CD4-positive, alpha-beta T cell (primary cell): ENCODE results near the gene LPP. TPM values are rescaled to one million over a fixed set of nuclear protein-coding genes. Genes with fewer than 3 reads are reported as not detected.

Experiments used
- ATAC-seq: fragments of 200-7000 bp; cut with Tn5 transposase; one replicate; pipeline ENCODE4 v1.10.0; 2022; ENCODE audit warnings: mild to moderate bottlenecking; ENCODE audit not compliant: poor library complexity
- CTCF ChIA-PET: fragments of 350-600 bp; sonication (Branson Sonifier 250); formaldehyde crosslinking; loops from one replicate; lab custom pipeline; 2021; ENCODE audit warnings: antibody characterized with exemption, inconsistent platforms; lab: Charles Lee
- POLR2A ChIA-PET: fragments of 350-600 bp; sonication (Branson Sonifier 250); formaldehyde crosslinking; loops from one replicate; lab custom pipeline; 2021; ENCODE audit warnings: antibody characterized with exemption, inconsistent platforms; lab: Charles Lee
- DNase-seq, 14 experiments: peaks; one replicate each; pipeline ENCODE4 v3.0.0-alpha.2; 2013 to 2020; ENCODE audit warnings: mixed read lengths in 2 of 14
- H3K27ac ChIP-seq, 2 donors: one replicate each; pipeline versions ENCODE4 v1.5.1 to v1.7.0; 2013; ENCODE audit warnings: low read length in 2 of 2, low read depth in 1 of 2, mild to moderate bottlenecking in 1 of 2
- H3K27me3 ChIP-seq, 2 experiments: 1 replicate in 1 of 2; 2 replicates in 1 of 2; pipeline versions ENCODE4 v1.6.1 to v1.7.0; 2013; ENCODE audit warnings: low read length in 2 of 2, control low read depth in 1 of 2, mild to moderate bottlenecking in 1 of 2, moderate library complexity in 1 of 2; ENCODE audit not compliant: insufficient read depth in 2 of 2, control insufficient read depth in 1 of 2
- H3K36me3 ChIP-seq: one replicate; pipeline ENCODE4 v1.6.1; 2013; ENCODE audit warnings: low read length, control low read depth; ENCODE audit not compliant: insufficient read depth
- H3K4me1 ChIP-seq: one replicate; pipeline ENCODE4 v1.6.1; 2013; ENCODE audit warnings: low read length, control low read depth; ENCODE audit not compliant: insufficient read depth
- H3K4me3 ChIP-seq: one replicate; pipeline ENCODE4 v1.5.1; 2013; ENCODE audit warnings: mild to moderate bottlenecking, low read length, moderate library complexity
- H3K9me3 ChIP-seq, 2 experiments: 1 replicate in 1 of 2; 2 replicates in 1 of 2; pipeline versions ENCODE4 v1.6.1 to v1.7.0; 2013; ENCODE audit warnings: low read length in 2 of 2, mild to moderate bottlenecking in 2 of 2, control low read depth in 1 of 2, moderate library complexity in 1 of 2; ENCODE audit not compliant: control insufficient read depth in 1 of 2, insufficient read depth in 1 of 2
- H3K27ac Mint-ChIP-seq: one replicate; pipeline ENCODE4 v1.8.0; 2020; ENCODE audit warnings: mixed read lengths
- H3K27me3 Mint-ChIP-seq: one replicate; pipeline ENCODE4 v1.8.0; 2021; ENCODE audit warnings: mixed read lengths
- H3K36me3 Mint-ChIP-seq: one replicate; pipeline ENCODE4 v1.8.0; 2021; ENCODE audit warnings: low read depth, mixed read lengths
- H3K4me1 Mint-ChIP-seq: one replicate; pipeline ENCODE4 v1.8.0; 2021; ENCODE audit warnings: low read depth, mixed read lengths
- H3K4me3 Mint-ChIP-seq: one replicate; pipeline ENCODE4 v1.8.0; 2020; ENCODE audit warnings: mild to moderate bottlenecking, mixed read lengths
- H3K9me3 Mint-ChIP-seq: one replicate; pipeline ENCODE4 v1.8.0; 2020; ENCODE audit warnings: mixed read lengths
- intact Hi-C, 2 experiments: fragments of 100-400 bp; cut with DNase I in 1 of 2; cut with micrococcal nuclease in 1 of 2; formaldehyde crosslinking; loops; one replicate each; pipeline versions ENCODE4 v1.15.1 to v1.9.0; 2023 to 2025; cut with DNase I, micrococcal nuclease
- total RNA-seq, 174 experiments: library from RNA in 2 of 174; stranded (reverse) in 2 of 174; gene quantifications; one replicate each; pipeline ENCODE4 v1.2.3 and lab custom pipeline; 2021 to 2026
- TF ChIP-seq, protein P1 (sequence below): fragments of 200-600 bp; IDR thresholded peaks from one replicate; pipeline ENCODE4 v1.8.0; 2022; ENCODE audit warnings: antibody characterized with exemption, mild to moderate bottlenecking

The LPP gene
- total RNA-seq, 2 experiments from 2014 or later = 45.6 to 45.9 TPM

DNA sequence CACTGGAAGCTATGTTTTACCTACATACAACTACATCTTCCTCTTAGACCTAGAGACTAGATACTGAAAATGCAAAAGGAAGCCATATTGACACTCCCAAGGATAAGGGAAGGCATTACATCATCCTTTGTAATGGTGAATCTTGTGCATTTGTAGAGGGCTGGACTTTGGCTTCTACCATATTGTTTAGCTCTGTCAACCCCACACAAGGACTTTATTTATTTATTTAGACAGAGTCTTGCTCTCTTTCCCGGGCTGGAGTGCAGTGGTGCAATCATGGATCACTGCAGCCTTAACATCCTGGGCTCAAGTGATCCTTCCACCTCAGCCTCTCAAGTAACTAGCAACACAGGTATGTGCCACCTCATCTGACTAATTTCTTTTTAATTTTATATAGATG, 686.3 kb downstream of the LPP start:
- Histone ChIP-seq H3K27ac (no peak overlapping the region), H3K9me3 (no peaks in the 10 kb centered on the region), H3K27me3 (no peaks in the 10 kb centered on the region), H3K4me3 (no peak overlapping the region), H3K36me3 (no peaks in the 10 kb centered on the region), H3K4me1 (no peaks in the 10 kb centered on the region)
- Mint-ChIP-seq H3K36me3 (no peaks in the 10 kb centered on the region), H3K4me3 (no peak overlapping the region), H3K27ac (no peak overlapping the region), H3K27me3 (no peaks in the 10 kb centered on the region), H3K4me1 (no peaks in the 10 kb centered on the region), H3K9me3 (no peaks in the 10 kb centered on the region)
- no peak for ATAC-seq
- no peak for DNase-seq
- TF ChIP-seq, protein P1, sequence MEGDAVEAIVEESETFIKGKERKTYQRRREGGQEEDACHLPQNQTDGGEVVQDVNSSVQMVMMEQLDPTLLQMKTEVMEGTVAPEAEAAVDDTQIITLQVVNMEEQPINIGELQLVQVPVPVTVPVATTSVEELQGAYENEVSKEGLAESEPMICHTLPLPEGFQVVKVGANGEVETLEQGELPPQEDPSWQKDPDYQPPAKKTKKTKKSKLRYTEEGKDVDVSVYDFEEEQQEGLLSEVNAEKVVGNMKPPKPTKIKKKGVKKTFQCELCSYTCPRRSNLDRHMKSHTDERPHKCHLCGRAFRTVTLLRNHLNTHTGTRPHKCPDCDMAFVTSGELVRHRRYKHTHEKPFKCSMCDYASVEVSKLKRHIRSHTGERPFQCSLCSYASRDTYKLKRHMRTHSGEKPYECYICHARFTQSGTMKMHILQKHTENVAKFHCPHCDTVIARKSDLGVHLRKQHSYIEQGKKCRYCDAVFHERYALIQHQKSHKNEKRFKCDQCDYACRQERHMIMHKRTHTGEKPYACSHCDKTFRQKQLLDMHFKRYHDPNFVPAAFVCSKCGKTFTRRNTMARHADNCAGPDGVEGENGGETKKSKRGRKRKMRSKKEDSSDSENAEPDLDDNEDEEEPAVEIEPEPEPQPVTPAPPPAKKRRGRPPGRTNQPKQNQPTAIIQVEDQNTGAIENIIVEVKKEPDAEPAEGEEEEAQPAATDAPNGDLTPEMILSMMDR = no peak
- CTCF ChIA-PET = no interaction called here
- POLR2A ChIA-PET = no interaction called here
- intact Hi-C loops = no loop called here

DNA sequence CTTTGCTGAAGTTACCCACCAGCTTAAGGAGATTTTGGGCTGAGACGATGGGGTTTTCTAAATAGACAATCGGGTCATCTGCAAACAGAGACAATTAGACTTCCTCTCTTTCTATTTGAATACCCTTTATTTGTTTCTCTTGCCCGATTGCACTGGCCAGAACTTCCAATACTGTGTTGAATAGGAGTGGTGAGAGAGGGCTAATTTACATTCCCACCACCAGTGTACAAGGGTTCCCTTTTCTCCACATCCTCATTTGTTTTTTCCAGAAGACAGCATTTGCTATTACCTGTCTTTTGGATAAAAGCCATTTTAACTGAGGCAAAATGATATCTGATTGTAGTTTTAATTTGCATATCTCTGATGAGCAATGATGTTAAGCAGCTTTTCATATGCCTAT, 687.9 kb downstream of the LPP start:
- no peaks in the 10 kb centered on the region for H3K9me3 ChIP-seq
- TF ChIP-seq, protein P1 = no peak
- Mint-ChIP-seq H3K27me3 (no peaks in the 10 kb centered on the region), H3K36me3 (no peaks in the 10 kb centered on the region), H3K9me3 (no peaks in the 10 kb centered on the region), H3K27ac (no peak overlapping the region), H3K4me1 (no peaks in the 10 kb centered on the region), H3K4me3 (no peak overlapping the region)
- no peak for DNase-seq
- no peaks in the 10 kb centered on the region for H3K36me3 ChIP-seq
- no peaks in the 10 kb centered on the region for H3K4me1 ChIP-seq
- CTCF ChIA-PET = no interaction called here
- POLR2A ChIA-PET = no interaction called here
- no peak overlapping the region for H3K4me3 ChIP-seq
- intact Hi-C loops = no loop called here
- ATAC-seq = no peak
- H3K27me3 ChIP-seq = no peaks in the 10 kb centered on the region
- no peak overlapping the region for H3K27ac ChIP-seq

DNA sequence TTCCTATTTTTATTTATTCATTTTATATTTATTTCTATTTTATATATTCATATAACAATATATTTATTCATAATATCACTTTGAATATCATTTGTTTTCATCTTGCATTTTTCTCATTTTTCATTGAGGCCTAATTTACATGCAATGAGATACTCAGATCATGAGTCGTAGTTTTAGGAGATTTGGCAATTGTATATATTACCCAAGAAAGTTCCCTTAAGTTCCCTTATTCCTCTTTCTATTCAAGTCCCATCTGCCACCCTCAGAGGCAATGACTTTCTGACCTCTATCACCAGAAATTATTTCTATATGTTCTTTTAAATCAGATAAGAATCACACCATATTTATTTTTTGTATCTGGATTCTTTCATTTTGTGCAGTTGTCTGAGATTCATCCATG, 688.7 kb downstream of the LPP start:
- ATAC-seq = no peak
- Histone ChIP-seq H3K27me3 (no peaks in the 10 kb centered on the region), H3K9me3 (no peaks in the 10 kb centered on the region), H3K4me3 (no peak overlapping the region), H3K36me3 (no peaks in the 10 kb centered on the region), H3K4me1 (no peaks in the 10 kb centered on the region), H3K27ac (no peak overlapping the region)
- Mint-ChIP-seq H3K27ac (no peak overlapping the region), H3K4me1 (no peaks in the 10 kb centered on the region), H3K9me3 (no peaks in the 10 kb centered on the region), H3K27me3 (no peaks in the 10 kb centered on the region), H3K4me3 (no peak overlapping the region), H3K36me3 (no peaks in the 10 kb centered on the region)
- CTCF ChIA-PET = no interaction called here
- POLR2A ChIA-PET = no interaction called here
- TF ChIP-seq, protein P1 = no peak
- DNase-seq = peak in 2 of 14 experiments; percentile 15 to 27
- intact Hi-C loops = no loop called here
